Body of pancreas (tissue), 4 donors: ENCODE results near the gene ONECUT1.

Experiments used
- CTCF ChIP-seq, 7 experiments: fragments of 450-650 bp in 4 of 7; fragments of 200-600 bp in 3 of 7; sonication (generic) in 3 of 7; IDR thresholded peaks; one replicate each; pipeline ENCODE4 v1.5.1; 2016 to 2019; ENCODE audit warnings: antibody characterized with exemption in 7 of 7
- POLR2A ChIP-seq, 3 donors: fragments of 450-650 bp; IDR thresholded peaks; one replicate each; pipeline ENCODE4 v1.6.1; 2016; ENCODE audit warnings: antibody characterized with exemption in 3 of 3, mild to moderate bottlenecking in 2 of 3

DNA sequence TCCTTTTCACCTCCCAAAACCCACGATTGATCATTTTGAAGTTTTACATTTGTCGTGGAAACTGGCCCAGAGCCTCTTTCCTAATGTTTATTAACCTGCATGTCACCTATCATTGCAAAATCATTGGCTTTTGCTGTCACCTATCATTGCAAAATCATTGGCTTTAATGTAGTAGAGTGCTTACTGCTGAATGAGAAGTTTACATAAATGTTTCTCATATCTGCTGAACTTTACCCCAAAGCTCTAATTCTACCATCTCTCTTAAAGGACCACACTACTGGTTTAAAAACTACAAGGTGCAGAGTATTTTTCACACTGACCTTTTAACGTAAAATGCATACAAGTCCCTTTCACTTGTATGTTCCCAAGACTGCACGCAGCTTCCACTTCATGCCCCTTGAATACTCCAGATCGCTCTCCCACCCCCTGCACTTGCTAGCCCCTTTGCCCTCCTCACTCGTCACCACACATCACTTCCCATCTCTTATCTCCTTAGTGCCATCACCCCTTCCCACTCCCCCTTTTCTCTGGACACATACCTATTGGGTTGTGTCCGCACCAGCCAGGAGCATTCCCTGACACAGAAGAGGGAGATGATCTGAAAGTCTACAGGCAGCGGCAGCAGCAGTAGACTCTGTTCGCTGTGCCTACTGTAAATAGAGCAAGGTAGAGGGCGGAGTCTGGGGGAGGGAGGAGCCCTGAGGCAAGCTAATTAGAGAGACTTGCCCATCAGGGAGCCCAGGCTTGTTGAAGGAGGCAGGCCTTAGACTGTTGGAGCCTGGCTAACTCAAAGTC, 80.8 kb downstream of the ONECUT1 start:
- TF ChIP-seq POLR2A (IDR thresholded peaks at IDR 0.05) = no peak
- no peak for TF ChIP-seq CTCF (IDR thresholded peaks at IDR 0.05)
